ENCODE data around the gene FBXW7. TPM values are rescaled to one million over a fixed set of nuclear protein-coding genes. Genes with fewer than 3 reads are reported as not detected.

FBXW7 gene
- total RNA-seq, 1 experiment from 2014 or later: 27.1 TPM

DNA sequence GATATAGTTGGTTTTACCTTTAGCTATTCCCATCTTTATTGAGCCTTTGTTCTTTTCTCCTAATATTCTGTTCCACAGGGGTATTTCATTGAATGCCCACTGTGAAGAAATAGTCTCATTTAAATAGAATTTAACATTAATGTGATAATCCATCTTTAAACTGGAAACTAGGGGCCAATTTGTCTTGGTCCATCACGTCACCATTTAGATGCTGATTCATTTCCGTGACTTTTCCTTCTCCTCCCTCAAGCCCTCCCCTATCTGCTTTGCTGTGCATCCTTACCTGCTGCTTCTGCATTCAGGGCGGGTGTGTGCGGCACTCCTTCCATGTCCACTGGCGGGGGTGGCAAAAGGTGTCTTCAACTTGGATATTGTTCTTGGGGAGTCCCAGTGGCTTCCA lies 241.1 kb downstream of the FBXW7 start:
- no peak overlapping the region for H2BK5ac ChIP-seq (ENCODE audit: insufficient read length, low read length)
- no peak overlapping the region for H2BK15ac ChIP-seq (ENCODE audit: low read depth, low read length)
- no peak overlapping the region for H4K8ac ChIP-seq (replicated peaks; ENCODE audit: insufficient read length, low read depth, low read length)
- no peak overlapping the region for H2BK20ac ChIP-seq (ENCODE audit: low read depth, low read length, poor library complexity, severe bottlenecking)
- no peak overlapping the region for H3K27ac ChIP-seq (ENCODE audit: insufficient read length, low read depth, low read length)
- H3K27me3 ChIP-seq (ENCODE audit: insufficient read depth, low read length): no peaks in the 10 kb centered on the region
- no peak overlapping the region for H2BK12ac ChIP-seq (ENCODE audit: insufficient read length, low read depth, low read length)
- H3K23ac ChIP-seq (ENCODE audit: insufficient read length, low read depth, low read length): no peak overlapping the region
- H3K27me3 Mint-ChIP-seq (ENCODE audit: low read depth): no peaks in the 10 kb centered on the region
- H3K4me2 ChIP-seq (ENCODE audit: insufficient read depth, insufficient read length, low read length): no peak overlapping the region
- no peak overlapping the region for H2AFZ ChIP-seq (ENCODE audit: low read length)
- H3K27ac Mint-ChIP-seq: no peak overlapping the region
- H3K4me1 ChIP-seq (ENCODE audit: insufficient read depth, low read length): no peaks in the 10 kb centered on the region
- no peak overlapping the region for H2AK5ac ChIP-seq (ENCODE audit: insufficient read length, low read length)
- no peak overlapping the region for H3K9ac ChIP-seq (ENCODE audit: extremely low read depth, insufficient read length, low read length)
- H4K5ac ChIP-seq (ENCODE audit: insufficient read length, low read depth, low read length): no peak overlapping the region
- no peaks in the 10 kb centered on the region for H3K36me3 Mint-ChIP-seq (ENCODE audit: insufficient read depth in 1 of 3, low read depth in 3 of 3)
- no peak overlapping the region for H4K91ac ChIP-seq (ENCODE audit: insufficient read length, low read depth, low read length)
- peaks cover 9 to 21% of the 10 kb centered on the region in 2 experiments for H3K4me1 Mint-ChIP-seq
- no peak overlapping the region for H3K4ac ChIP-seq (ENCODE audit: low read depth, low read length)
- no peak for DNase-seq
- H3K23me2 ChIP-seq (ENCODE audit: insufficient read length, low read depth, low read length, poor library complexity, severe bottlenecking): no peaks in the 10 kb centered on the region
- no peaks in the 10 kb centered on the region for H3K9me3 ChIP-seq (ENCODE audit: control insufficient read depth, low read depth, low read length)
- no peaks in the 10 kb centered on the region for H4K20me1 ChIP-seq (ENCODE audit: control insufficient read depth, insufficient read depth, insufficient read length)
- no peak overlapping the region for H2BK120ac ChIP-seq (ENCODE audit: low read depth, low read length, poor library complexity, severe bottlenecking)
- H3T11ph ChIP-seq (ENCODE audit: low read length): no peak overlapping the region
- no peak overlapping the region for H3K18ac ChIP-seq (ENCODE audit: insufficient read length, low read depth, low read length)
- TF ChIP-seq CTCF (conservative IDR thresholded peaks at IDR 0.05): no peak
- H3K9me3 Mint-ChIP-seq: no peaks in the 10 kb centered on the region
- no peaks in the 10 kb centered on the region for H3K79me1 ChIP-seq (ENCODE audit: insufficient read depth, low read depth, low read length, poor library complexity, severe bottlenecking)
- H3K14ac ChIP-seq (ENCODE audit: insufficient read depth, low read length): no peak overlapping the region
- WGBS (ENCODE audit: extremely low coverage, insufficient read length, low lambda C conversion rate): no CpG with 5 or more reads among the region's 5 CpGs
- H3K56ac ChIP-seq (ENCODE audit: insufficient read length, low read depth, low read length): no peak overlapping the region
- no peak overlapping the region for H3K4me3 Mint-ChIP-seq
- H3K79me2 ChIP-seq (ENCODE audit: insufficient read depth, low read length): no peaks in the 10 kb centered on the region
